Measurements from ENCODE around the gene LDLR. TPM values are rescaled to one million over a fixed set of nuclear protein-coding genes. Genes with fewer than 3 reads are reported as not detected.
"Not testable (repeated sequence)": the region's sequence is repeated elsewhere in the genome, so short reads cannot be mapped to it uniquely, and the experiment has no call there.

The LDLR gene
- total RNA-seq, 2 experiments from 2014 or later = 93.0 to 97.1 TPM

GRCh38 chr19:11175920-11176319, 86.7 kb downstream of the LDLR start:
- no peaks in the 10 kb centered on the region for H3K9me3 Mint-ChIP-seq
- no peaks in the 10 kb centered on the region for H3K36me3 Mint-ChIP-seq (ENCODE audit: low read depth)
- no peak overlapping the region for H3K4me3 Mint-ChIP-seq
- no peak for DNase-seq
- no peak overlapping the region for H3K27ac Mint-ChIP-seq
- H3K27me3 Mint-ChIP-seq = no peaks in the 10 kb centered on the region
- peaks cover 1% of the 10 kb centered on the region for H3K4me1 Mint-ChIP-seq
- POLR2A ChIA-PET = no interaction called here
- CTCF ChIA-PET = no interaction called here

GRCh38 chr19:11176466-11177193, 87.4 kb downstream of the LDLR start:
- POLR2A ChIA-PET = no interaction called here
- H3K27me3 Mint-ChIP-seq = peaks cover 5% of the 10 kb centered on the region
- H3K9me3 Mint-ChIP-seq = no peaks in the 10 kb centered on the region
- CTCF ChIA-PET = interaction anchor here (0.7 to 1.6 kb wide), 2 partner anchors 20 to 197 kb away, joined by 3 to 4 read pairs; no protein-coding TSS in a partner anchor
- no peak overlapping the region for H3K27ac Mint-ChIP-seq
- no peak overlapping the region for H3K4me3 Mint-ChIP-seq
- DNase-seq = no peak
- H3K4me1 Mint-ChIP-seq = peaks cover 1% of the 10 kb centered on the region
- H3K36me3 Mint-ChIP-seq (ENCODE audit: low read depth) = no peaks in the 10 kb centered on the region

GRCh38 chr19:11177592-11177991, 88.3 kb downstream of the LDLR start:
- Mint-ChIP-seq H3K27me3 (peaks cover 6% of the 10 kb centered on the region), H3K9me3 (no peaks in the 10 kb centered on the region), H3K4me1 (peaks cover 1% of the 10 kb centered on the region), H3K27ac (no peak overlapping the region), H3K36me3 (ENCODE audit: low read depth) (no peaks in the 10 kb centered on the region), H3K4me3 (no peak overlapping the region)
- CTCF ChIA-PET = interaction anchor here (0.6 to 1.6 kb wide), 3 partner anchors 11 to 1332 kb away, joined by 4 read pairs; no protein-coding TSS in a partner anchor
- no peak for DNase-seq
- POLR2A ChIA-PET = no interaction called here

GRCh38 chr19:11179145-11179465, 89.8 kb downstream of the LDLR start:
- DNase-seq; H3K9me3 Mint-ChIP-seq; H3K36me3 Mint-ChIP-seq (ENCODE audit: low read depth); H3K4me1 Mint-ChIP-seq; H3K27ac Mint-ChIP-seq; CTCF ChIA-PET; POLR2A ChIA-PET; H3K4me3 Mint-ChIP-seq: not testable (repeated sequence)
- H3K27me3 Mint-ChIP-seq = peaks cover 11% of the 10 kb centered on the region

GRCh38 chr19:11179716-11180297, 90.5 kb downstream of the LDLR start:
- H3K36me3 Mint-ChIP-seq (ENCODE audit: low read depth) = no peaks in the 10 kb centered on the region
- H3K27ac Mint-ChIP-seq = no peak overlapping the region
- CTCF ChIA-PET = no interaction called here
- peaks cover 1% of the 10 kb centered on the region for H3K4me1 Mint-ChIP-seq
- no peaks in the 10 kb centered on the region for H3K9me3 Mint-ChIP-seq
- DNase-seq = no peak
- H3K4me3 Mint-ChIP-seq = no peak overlapping the region
- POLR2A ChIA-PET = no interaction called here
- peaks cover 11% of the 10 kb centered on the region for H3K27me3 Mint-ChIP-seq

- Mint-ChIP-seq H3K4me1 (peaks cover 1% of the 10 kb centered on the region), H3K36me3 (ENCODE audit: low read depth) (no peaks in the 10 kb centered on the region), H3K27me3 (peaks cover 11% of the 10 kb centered on the region), H3K9me3 (no peaks in the 10 kb centered on the region), H3K4me3 (no peak overlapping the region), H3K27ac (peak overlapping the region; percentile 60)
- no peak for DNase-seq
- ChIA-PET POLR2A (no interaction called here), CTCF (no interaction called here)
Observed at GRCh38 chr19:11180346-11180745, 91.1 kb downstream of the LDLR start.

GRCh38 chr19:11180975-11181374, 91.7 kb downstream of the LDLR start:
- peaks cover 11% of the 10 kb centered on the region for H3K27me3 Mint-ChIP-seq
- DNase-seq; H3K4me3 Mint-ChIP-seq; CTCF ChIA-PET; H3K4me1 Mint-ChIP-seq; H3K9me3 Mint-ChIP-seq; H3K27ac Mint-ChIP-seq; H3K36me3 Mint-ChIP-seq (ENCODE audit: low read depth); POLR2A ChIA-PET: not testable (repeated sequence)

- no peaks in the 10 kb centered on the region for H3K9me3 Mint-ChIP-seq
- H3K4me1 Mint-ChIP-seq = peaks cover 1% of the 10 kb centered on the region
- H3K36me3 Mint-ChIP-seq (ENCODE audit: low read depth) = no peaks in the 10 kb centered on the region
Observed at GRCh38 chr19:11181488-11181887, 92.2 kb downstream of the LDLR start.

More at GRCh38 chr19:11181488-11181887, 92.2 kb downstream of the LDLR start:
- Mint-ChIP-seq H3K27me3 (peaks cover 11% of the 10 kb centered on the region), H3K4me3 (no peak overlapping the region), H3K27ac (no peak overlapping the region)
- DNase-seq = no peak
- POLR2A ChIA-PET = no interaction called here
- CTCF ChIA-PET = no interaction called here

Small RNA genes lying within 50 kb of the gene (microRNA-seq; reads per million reads assigned to microRNA genes)
- 0.84 reads per million for gene MIR6886 (ENCODE audit: borderline microRNAs expressed, borderline replicate concordance)

Other genes starting within 250 kb of the LDLR start
- gene C19orf38, start 241.0 kb upstream of the LDLR start, total RNA-seq = 1 to 10 TPM; 2.4 TPM
- gene CARM1, start 217.9 kb upstream of the LDLR start, total RNA-seq = 10 to 100 TPM; 32.4 to 34.3 TPM
- 10 to 100 TPM; 19.9 to 23.3 TPM for gene YIPF2, start 160.8 kb upstream of the LDLR start, total RNA-seq
- 10 to 100 TPM; 17.5 to 22.3 TPM for gene TIMM29, start 160.7 kb upstream of the LDLR start, total RNA-seq
- gene SMARCA4, start 128.4 kb upstream of the LDLR start, total RNA-seq = 100 to 1,000 TPM; 111 to 115 TPM
- 10 to 100 TPM; 80.4 to 97.3 TPM for gene SPC24, start 66.3 kb downstream of the LDLR start, total RNA-seq
- 1 to 10 TPM; 2.0 to 2.6 TPM for gene KANK2, start 108.1 kb downstream of the LDLR start, total RNA-seq
- gene ANGPTL8, start 150.2 kb downstream of the LDLR start, total RNA-seq = not detected
- not detected for gene DOCK6, start 173.1 kb downstream of the LDLR start, total RNA-seq
- not detected for gene TSPAN16, start 206.7 kb downstream of the LDLR start, total RNA-seq